Stimulated activated CD4-positive, alpha-beta T cell treated with anti-CD3 and anti-CD28 coated beads, Interleukin-1b, Interleukin-23, amount 100 ng/mL, for 24 hours (primary cell): ENCODE results near the gene ABCA7.

ENCODE experiments used
- DNase-seq, 4 experiments: peaks; one replicate each; pipeline ENCODE4 v3.0.0-alpha.2; 2020; ENCODE audit warnings: low read depth in 4 of 4, low spot score in 1 of 4

Gene ABCA7

DNA sequence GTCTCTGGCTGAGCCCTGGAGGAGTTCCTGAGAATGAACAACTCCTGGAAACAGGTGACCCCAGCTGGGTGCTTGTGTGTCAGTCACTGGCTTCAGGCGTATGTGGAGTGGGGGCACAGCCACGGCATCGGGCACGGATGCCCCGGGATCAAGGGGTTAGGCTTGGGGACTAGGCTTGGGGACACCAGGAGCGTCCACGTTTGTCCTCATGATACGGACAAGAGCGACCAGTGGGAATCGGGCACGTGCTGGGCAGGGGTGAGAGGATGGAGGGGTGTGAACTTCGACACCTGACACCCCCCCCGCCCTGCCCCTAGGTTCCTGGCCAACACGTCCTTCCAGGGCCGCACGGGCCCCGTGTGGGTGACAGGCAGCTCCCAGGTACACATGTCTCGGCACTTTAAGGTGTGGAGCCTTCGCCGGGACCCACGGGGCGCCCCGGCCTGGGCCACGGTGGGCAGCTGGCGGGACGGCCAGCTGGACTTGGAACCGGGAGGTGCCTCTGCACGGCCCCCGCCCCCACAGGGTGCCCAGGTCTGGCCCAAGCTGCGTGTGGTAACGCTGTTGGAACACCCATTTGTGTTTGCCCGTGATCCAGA is 35.6 kb upstream of the ABCA7 start:
- no peak for DNase-seq

DNA sequence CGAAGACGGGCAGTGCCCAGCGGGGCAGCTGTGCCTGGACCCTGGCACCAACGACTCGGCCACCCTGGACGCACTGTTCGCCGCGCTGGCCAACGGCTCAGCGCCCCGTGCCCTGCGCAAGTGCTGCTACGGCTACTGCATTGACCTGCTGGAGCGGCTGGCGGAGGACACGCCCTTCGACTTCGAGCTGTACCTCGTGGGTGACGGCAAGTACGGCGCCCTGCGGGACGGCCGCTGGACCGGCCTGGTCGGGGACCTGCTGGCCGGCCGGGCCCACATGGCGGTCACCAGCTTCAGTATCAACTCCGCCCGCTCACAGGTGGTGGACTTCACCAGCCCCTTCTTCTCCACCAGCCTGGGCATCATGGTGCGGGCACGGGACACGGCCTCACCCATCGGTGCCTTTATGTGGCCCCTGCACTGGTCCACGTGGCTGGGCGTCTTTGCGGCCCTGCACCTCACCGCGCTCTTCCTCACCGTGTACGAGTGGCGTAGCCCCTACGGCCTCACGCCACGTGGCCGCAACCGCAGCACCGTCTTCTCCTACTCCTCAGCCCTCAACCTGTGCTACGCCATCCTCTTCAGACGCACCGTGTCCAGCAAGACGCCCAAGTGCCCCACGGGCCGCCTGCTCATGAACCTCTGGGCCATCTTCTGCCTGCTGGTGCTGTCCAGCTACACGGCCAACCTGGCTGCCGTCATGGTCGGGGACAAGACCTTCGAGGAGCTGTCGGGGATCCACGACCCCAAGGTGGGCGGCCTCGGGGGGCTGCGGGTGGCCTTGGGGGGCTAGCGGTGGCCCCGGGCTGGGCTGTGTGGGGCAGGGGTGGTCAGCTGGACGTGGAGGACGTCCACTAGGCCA is 34.9 kb upstream of the ABCA7 start:
- DNase-seq: no peak

DNA sequence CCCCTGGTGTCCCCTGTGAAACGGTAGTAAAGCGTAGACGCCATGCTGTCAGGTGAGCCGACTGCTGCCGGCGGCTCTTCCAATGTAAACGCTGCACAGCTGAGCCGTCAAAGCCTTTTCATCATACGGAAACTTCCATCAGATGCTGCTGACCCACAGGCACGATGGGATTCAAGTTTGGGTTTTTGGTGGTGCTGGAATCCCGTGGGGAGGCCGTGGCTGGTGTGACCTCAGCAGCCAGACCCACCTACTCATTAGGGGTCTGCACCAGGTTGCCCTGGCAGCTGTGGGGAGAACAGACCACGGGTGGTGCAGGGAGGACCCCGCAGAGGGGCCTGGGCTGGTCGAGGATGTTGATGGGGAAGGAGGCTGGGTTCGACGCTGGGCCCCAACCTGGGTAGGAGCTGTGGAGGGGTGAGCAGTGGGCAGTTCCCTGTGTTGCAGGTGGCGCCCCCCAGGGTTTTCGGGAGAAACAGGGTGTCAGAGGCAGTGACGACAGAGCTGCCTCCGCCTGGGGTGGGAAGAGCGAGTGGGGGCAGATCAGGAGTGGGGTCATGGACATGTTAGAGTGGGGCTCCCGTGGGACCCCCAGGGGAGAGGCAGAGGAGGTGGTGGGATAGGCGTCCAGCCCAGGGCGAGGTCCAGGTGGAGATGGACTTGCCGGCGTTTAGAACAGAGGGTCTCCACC is 33.1 kb upstream of the ABCA7 start:
- no peak for DNase-seq

DNA sequence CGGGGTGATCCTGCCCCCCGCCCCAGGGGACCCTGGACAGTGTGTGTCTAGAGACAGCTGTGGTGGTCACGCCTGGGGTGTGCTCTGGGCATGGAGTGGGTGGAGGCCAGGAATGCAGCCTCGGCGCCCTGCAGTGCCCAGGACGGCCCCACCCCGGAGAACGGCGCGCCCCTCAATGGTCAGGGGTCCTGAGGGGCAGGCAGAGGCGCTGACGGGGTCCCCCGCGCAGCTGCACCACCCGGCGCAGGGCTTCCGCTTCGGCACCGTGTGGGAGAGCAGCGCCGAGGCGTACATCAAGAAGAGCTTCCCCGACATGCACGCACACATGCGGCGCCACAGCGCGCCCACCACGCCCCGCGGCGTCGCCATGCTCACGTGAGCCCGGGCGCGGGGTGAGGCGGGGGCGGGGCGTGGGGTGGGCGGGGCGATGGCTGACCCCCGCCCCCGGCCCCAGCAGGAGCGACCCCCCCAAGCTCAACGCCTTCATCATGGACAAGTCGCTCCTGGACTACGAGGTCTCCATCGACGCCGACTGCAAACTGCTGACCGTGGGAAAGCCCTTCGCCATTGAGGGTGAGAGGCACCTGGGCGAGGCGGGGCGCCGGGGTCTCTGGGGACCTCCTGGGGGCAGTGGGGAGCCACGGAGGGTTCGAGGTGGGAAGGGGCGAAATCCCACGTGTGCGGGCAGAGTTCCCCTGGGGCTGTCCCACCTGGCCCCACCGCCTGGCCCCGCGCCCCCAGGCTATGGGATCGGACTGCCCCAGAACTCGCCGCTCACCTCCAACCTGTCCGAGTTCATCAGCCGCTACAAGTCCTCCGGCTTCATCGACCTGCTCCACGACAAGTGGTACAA is 32.3 kb upstream of the ABCA7 start:
- DNase-seq: no peak

DNA sequence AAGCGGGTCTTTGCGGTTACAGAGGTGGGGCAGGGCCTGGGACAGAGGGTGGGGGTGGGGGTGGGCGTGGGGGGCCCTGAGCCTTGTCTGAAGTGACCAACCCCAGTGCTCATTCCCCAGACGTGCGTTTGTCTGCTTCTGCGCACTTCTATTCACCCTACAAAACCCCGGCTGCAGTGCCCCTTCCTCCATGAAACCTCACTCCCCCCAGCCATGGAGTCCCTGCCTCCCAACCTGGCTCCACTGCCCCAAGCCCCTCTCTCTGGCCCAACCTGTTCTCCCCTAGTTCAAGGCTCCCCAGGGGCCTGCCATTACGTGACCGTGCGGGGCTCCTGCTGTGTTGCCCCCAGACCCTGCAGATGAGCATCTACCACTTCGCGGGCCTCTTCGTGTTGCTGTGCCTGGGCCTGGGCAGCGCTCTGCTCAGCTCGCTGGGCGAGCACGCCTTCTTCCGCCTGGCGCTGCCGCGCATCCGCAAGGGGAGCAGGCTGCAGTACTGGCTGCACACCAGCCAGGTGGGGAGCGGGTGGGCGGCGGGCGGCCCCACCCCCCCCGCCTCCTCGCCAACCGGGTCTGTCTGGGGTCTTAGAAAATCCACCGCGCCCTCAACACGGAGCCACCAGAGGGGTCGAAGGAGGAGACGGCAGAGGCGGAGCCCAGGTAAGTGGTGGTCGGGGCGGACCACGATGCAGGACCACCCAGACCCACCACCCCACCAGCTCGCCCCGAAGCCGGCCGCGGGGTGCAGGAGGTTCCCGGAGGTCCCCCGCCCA is 31.5 kb upstream of the ABCA7 start:
- DNase-seq: no peak

DNA sequence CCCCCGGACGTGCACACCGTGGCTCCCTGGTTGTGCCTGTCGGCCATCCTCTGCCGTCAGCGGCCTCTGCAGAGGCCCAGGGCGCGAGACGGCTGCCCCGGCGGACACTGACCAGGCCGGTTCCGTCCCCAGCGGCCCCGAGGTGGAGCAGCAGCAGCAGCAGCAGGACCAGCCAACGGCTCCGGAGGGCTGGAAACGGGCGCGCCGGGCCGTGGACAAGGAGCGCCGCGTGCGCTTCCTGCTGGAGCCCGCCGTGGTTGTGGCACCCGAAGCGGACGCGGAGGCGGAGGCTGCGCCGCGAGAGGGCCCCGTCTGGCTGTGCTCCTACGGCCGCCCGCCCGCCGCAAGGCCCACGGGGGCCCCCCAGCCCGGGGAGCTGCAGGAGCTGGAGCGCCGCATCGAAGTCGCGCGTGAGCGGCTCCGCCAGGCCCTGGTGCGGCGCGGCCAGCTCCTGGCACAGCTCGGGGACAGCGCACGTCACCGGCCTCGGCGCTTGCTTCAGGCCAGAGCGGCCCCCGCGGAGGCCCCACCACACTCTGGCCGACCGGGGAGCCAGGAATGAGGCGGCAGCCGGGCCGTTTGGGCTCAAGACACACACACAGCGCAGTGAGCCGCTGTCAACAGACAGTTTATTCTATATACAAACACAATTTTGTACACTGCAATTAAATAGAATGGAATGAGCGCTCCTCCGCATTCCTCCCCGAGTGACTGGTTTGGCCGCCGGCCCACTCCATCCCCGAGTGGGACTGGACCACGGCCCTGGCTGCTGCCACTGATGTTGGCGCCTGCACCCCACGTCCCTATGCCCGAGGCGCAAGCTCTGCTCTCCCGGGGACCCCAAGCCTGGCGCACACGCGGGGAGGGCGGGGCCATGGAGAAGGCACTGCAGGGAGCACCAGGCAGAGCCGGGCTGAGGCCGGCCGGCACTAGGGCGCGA is 30.6 kb upstream of the ABCA7 start:
- DNase-seq: no peak

DNA sequence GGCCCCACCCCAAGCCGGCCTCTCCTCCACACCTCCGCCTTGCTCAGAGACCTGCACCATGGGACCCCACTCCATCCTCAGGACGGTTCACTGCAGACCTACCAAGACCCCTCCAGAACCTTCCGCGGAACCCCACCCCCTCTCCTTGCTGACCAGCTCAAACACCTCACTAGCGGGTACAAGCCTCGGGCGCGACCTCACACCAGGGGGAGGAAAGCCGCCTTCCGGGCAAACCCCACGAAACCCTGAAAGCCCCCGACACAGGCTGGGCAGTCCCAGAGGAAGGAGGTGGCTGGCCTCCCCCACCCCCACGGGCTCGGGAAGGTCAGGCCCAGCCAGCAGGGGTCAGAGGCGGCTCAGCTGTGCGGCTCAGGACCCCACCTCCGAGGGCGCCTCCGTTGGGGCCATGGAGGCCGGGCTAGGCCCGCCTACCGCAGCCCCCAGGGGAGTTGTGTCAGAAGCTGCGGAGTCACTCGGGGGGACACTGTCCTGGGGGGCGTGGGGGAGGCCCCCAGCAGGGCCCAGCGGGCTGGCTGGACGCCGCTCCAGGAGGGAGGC is 29.8 kb upstream of the ABCA7 start:
- DNase-seq: no peak

DNA sequence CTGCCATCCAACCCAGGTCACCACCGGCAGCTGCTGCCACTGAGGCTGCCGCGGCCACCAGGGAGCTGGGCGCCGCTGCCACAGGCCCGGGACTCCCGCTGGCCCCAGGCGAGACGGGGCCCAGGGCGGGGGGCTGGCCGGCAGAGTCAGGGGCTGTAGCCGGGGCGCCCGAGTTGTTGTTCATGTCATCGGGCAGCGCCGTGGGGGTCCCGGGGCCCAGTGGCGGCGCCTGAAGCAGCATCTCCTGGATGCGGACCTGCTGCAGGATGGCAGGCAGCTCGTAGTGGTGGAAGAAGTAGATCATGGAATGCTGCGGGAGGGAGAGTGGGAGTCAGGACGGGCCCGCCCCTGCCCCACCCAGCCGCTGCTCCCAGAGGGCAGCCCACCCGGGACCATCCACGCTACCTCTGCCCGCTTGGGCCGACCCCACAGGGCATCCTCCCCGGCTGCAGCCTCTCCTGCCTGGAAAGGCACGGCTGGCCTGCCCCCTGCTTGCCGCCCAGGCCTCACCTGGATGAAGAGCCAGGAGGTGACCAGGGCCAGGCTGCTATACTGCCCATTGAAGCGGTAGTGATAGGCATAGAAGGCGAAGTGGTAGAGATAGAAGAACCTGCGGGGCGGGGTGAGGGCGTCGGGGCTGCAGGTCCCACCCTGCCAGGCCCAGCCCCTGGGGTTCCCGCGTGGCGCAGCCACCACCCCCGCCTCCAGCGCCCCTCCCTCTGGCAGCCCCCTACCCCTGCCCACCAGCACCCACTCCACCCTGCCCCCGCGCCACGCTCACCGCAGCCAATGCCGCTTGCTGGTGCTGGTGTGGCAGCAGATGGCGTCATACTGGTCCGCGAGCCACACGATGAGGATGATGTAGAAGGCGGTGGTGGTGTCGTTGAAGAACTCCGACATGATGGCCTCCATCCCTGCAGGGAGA is 29.1 kb upstream of the ABCA7 start:
- DNase-seq: no peak

DNA sequence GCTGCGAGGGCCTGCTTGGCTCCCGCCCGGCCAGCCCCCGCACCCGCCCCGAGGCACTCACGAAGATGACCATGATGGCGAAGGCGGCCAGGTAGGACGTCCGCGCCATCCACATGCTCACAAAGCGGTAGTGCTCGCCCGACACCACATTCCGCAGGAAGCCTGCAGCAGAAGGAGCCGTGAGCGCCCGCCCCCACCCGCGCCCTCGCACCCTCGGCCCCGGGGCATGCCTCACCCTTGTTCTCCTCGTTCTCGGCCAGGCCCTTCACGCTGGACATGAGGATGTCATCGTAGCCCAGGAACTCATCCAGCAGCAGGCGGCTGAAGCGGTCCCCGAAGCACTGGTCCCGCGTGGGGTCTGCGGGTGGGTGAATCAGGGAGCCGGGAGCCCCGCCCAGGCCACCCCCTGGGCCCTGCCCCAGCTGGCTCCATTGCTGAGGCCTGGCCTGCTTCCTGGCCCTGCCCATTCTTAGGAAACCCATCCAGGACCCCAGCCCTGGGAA is 28.0 kb upstream of the ABCA7 start:
- DNase-seq: no peak

DNA sequence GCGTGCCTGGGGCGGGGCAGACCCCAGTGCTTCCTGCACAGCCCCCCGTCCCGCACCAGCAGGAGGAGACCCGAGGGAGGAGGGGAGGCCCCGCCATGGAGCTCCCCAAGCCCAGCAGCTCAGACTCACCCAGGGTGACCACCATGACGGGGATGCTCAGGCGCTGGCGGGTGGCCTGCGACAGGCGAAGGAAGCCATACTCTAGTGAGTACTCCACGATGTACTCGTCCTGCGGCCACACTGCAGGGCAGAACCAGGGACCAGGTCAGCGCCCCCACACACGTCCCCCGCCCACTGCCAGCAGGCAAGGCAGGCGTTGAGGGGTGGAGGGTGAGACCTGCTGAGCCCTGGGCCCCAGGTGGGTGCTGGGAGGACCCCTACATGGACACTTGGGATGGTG is 27.6 kb upstream of the ABCA7 start:
- DNase-seq: no peak

DNA sequence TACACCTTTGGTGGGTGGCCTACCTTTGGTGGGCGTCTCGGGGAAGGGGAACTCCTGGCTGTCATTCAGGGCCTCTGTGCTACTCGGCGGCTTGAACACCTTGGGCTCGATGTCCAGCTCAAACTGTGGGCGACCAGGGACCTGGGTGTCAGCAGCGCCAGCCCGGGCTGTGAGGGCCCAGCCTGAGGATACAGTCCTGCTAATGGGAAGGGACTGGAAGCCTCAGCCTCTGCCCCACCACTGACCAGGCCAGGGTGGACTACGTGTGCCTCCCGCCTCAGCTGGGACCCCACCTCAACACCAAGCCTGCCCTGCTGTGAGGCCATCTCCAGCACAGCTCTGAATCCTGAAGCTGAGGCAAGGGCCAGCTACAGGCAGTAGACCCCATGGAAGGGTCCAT is 26.7 kb upstream of the ABCA7 start:
- DNase-seq: no peak

DNA sequence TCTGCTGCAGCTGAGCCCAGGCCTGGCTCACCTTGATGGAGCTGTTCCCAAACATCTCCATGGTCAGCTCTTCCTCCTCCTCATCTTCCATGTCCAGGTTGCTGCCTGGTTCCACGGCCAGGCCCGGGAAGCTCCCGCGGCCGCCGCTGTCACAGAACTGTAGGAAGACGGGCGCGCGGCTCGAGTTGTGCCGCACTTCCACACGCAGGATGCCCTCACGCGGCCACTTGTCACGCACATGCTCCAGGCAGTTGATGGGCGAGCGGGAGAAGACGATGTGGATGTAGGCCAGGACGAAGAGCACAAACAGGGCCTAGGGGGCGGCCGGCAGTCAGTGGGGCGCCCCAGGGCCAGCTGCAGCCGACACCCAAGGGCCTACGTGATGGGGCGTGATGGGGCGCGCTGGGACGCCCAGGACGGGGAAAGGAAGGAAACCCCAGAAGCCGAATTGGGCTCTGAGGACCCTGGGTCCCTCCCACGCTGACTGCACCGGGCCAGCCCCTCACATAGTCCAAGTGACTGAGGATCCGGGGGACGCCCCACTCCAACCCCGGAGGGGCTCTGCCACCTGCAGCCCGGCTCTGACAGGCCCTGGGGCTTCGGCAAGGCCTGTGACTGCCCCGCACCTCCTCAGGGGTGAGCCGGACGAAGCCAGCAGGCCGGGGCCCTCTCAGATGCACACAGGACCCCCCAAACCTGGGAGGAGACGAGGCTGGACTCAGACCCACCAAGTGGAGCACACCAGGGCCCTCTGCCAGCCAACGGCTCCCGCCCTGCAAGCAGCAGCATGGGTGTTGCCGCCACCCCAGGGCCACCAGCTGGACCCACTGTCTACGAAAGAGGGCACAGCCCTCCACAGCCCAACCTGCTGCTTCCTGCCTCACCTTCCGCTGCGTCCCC is 25.5 kb upstream of the ABCA7 start:
- DNase-seq: no peak

DNA sequence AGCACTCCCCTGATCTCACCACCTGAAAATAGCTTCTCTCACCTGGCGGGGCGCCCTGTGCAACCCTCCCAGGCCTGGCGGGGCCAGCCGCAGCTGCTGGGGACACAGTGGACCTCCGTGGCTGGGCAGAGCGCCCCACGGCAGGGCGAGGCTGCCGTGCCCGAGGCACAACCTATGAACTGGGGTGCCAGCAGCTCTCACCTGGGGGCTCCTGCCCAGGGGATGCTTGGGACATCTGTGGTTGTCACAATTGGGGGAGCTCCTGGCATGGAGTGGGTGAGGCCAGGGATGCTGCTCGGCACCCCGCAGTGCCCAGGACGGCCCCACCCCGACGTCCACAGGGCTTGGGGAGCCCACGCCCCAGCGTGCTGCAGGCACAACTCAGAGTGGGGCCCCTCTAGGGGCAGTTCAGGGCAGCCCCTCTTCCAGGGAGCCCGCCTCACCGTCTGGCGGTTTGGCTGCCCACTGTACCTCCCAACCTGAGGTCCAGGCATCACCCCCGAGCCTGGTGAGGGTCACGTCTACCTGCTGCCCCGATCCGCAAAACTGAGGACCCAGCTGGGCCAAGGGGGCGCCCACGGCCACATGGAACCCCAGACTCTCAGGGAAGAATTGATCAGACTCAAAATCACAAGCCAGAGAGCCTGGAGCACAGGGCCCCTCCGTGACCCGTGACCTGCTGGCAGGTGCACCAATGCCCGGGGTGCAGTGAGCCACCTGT is 24.7 kb upstream of the ABCA7 start:
- DNase-seq: no peak

DNA sequence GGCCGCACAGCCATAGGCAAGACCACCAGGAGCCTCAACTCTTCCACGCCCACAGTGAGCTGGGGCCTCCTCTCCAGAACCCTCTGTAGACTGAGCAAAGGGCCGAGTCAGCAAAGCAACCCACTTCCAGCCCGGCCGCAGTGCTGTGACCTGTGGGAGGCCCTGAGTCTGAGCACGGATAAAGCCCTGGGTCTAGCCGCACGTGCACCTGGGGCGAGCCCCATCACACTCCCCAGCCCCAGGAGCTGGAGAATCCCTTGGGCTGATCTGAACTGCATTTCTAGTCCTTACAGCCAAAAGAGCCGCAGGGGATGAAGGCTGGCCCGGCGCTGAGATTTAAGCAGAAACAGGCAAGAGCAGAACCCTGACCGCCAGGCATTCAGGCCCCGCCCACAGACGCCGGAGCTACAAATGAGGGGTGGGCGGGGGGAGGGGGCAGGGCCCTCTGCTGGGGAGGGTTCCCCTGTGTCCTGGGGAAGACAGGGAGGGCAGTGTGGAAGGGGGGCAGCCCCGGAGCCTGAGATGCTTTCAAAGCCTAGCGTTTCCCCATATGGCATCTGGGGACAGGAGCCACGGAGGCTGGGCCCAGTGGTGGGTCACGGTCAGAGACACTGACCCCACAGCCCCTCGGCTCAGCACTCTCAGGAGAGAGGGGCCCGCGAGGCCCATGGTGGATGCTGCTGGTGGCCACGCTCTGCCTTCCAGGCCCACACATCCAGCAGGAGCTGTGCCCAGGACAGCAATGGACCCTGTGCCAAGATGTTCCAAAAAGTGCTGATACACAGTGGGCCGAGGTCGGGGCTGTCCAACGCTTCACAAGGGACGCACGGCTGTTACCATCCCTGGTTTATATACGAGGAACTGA is 23.9 kb upstream of the ABCA7 start:
- DNase-seq: no peak

DNA sequence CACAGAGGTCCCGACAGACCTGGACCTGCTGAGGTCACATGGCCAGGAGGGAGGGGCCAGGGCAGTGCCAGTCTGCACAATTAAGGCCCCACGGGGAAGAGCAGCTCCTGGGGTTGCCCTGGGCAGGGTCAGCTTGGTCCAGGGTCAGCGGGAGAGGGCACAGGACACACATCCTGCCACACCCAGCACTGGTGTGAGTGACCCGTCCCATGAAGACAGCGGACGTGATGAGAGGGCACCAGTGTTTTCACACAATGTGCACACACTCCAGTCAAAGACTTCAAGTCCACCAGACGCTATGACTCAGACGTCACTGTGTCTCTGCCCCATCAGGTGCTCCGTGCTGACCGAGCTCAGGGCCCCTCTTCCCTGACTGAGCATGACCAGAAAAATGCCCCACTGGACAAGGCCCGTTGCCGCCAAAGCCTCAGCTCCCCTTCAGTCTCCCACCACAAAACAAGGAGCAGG is 23.2 kb upstream of the ABCA7 start:
- DNase-seq: no peak
